ENCODE results near the gene SYN1.

The SYN1 gene

GRCh38 chrX:47613082-47613481, 6.6 kb downstream of the SYN1 start:
- no peak overlapping the region for H4K8ac ChIP-seq (ENCODE audit: low read length)
- no peak overlapping the region for H3K4me2 ChIP-seq (ENCODE audit: low read length, poor library complexity, severe bottlenecking)
- H3K4me3 ChIP-seq (ENCODE audit: insufficient read depth in 1 of 2, low read depth in 1 of 2, low read length in 2 of 2): no peak overlapping the region
- H3K18ac ChIP-seq (ENCODE audit: low read depth in 1 of 2, low read length in 2 of 2): no peak overlapping the region
- H2BK120ac ChIP-seq (ENCODE audit: low read depth, low read length): no peak overlapping the region
- no peak overlapping the region for H3K23ac ChIP-seq (ENCODE audit: low read length in 2 of 2)
- no peak overlapping the region for H2BK15ac ChIP-seq (ENCODE audit: low read depth, poor library complexity, severe bottlenecking)
- H3K9me3 ChIP-seq (ENCODE audit: control insufficient read depth, low read length): peaks cover 25% of the 10 kb centered on the region
- peaks cover 10 to 78% of the 10 kb centered on the region in 2 experiments for H3K27me3 ChIP-seq (ENCODE audit: control insufficient read depth in 1 of 2, insufficient read depth in 1 of 2, low read length in 2 of 2)
- no peaks in the 10 kb centered on the region for H3K4me1 ChIP-seq (ENCODE audit: control insufficient read depth, insufficient read depth, low read depth, low read length)
- H3K9ac ChIP-seq (ENCODE audit: low read length): no peak overlapping the region
- no peak overlapping the region for H3K27ac ChIP-seq (ENCODE audit: low read length, poor library complexity, severe bottlenecking)
- WGBS: 92% methylated on average over 8 of the region's 8 CpGs
- H3K4ac ChIP-seq (ENCODE audit: low read depth in 1 of 2, low read length in 2 of 2): no peak overlapping the region
- H2BK5ac ChIP-seq (ENCODE audit: low read depth, low read length, poor library complexity, severe bottlenecking): no peak overlapping the region
- no peak overlapping the region for H2BK12ac ChIP-seq (ENCODE audit: low read length in 2 of 2)
- no peak for DNase-seq
- no peaks in the 10 kb centered on the region for H3K36me3 ChIP-seq (ENCODE audit: control insufficient read depth in 1 of 2, insufficient read depth in 2 of 2, low read depth in 1 of 2, low read length in 2 of 2)
- H3K79me1 ChIP-seq (replicated peaks; ENCODE audit: low read length, poor library complexity, severe bottlenecking): no peaks in the 10 kb centered on the region
- H2AK5ac ChIP-seq (ENCODE audit: low read length, severe bottlenecking): no peak overlapping the region
- no peak overlapping the region for H2AFZ ChIP-seq (ENCODE audit: low read depth, low read length)
- H4K91ac ChIP-seq (ENCODE audit: low read length): no peak overlapping the region
- no peak overlapping the region for H3K14ac ChIP-seq (ENCODE audit: low read length in 2 of 2)

GRCh38 chrX:47612418-47612817, 7.2 kb downstream of the SYN1 start:
- Histone ChIP-seq H3K9ac (ENCODE audit: low read length) (no peak overlapping the region), H3K23ac (ENCODE audit: low read length in 2 of 2) (no peak overlapping the region), H3K79me1 (replicated peaks; ENCODE audit: low read length, poor library complexity, severe bottlenecking) (no peaks in the 10 kb centered on the region), H2BK5ac (ENCODE audit: low read depth, low read length, poor library complexity, severe bottlenecking) (no peak overlapping the region), H3K27ac (ENCODE audit: low read length, poor library complexity, severe bottlenecking) (no peak overlapping the region), H2BK15ac (ENCODE audit: low read depth, poor library complexity, severe bottlenecking) (no peak overlapping the region), H3K4me1 (ENCODE audit: control insufficient read depth, insufficient read depth, low read depth, low read length) (no peaks in the 10 kb centered on the region), H3K27me3 (ENCODE audit: control insufficient read depth in 1 of 2, insufficient read depth in 1 of 2, low read length in 2 of 2) (peaks cover 3 to 74% of the 10 kb centered on the region in 2 experiments), H4K8ac (ENCODE audit: low read length) (no peak overlapping the region), H2BK12ac (ENCODE audit: low read length in 2 of 2) (no peak overlapping the region), H2AFZ (ENCODE audit: low read depth, low read length) (no peak overlapping the region), H3K18ac (ENCODE audit: low read depth in 1 of 2, low read length in 2 of 2) (no peak overlapping the region), H3K4me2 (ENCODE audit: low read length, poor library complexity, severe bottlenecking) (no peak overlapping the region), H2AK5ac (ENCODE audit: low read length, severe bottlenecking) (no peak overlapping the region), H3K36me3 (ENCODE audit: control insufficient read depth in 1 of 2, insufficient read depth in 2 of 2, low read depth in 1 of 2, low read length in 2 of 2) (no peaks in the 10 kb centered on the region), H4K91ac (ENCODE audit: low read length) (no peak overlapping the region), H2BK120ac (ENCODE audit: low read depth, low read length) (no peak overlapping the region), H3K14ac (ENCODE audit: low read length in 2 of 2) (no peak overlapping the region), H3K4me3 (ENCODE audit: insufficient read depth in 1 of 2, low read depth in 1 of 2, low read length in 2 of 2) (no peak overlapping the region), H3K9me3 (ENCODE audit: control insufficient read depth, low read length) (peaks cover 25% of the 10 kb centered on the region), H3K4ac (ENCODE audit: low read depth in 1 of 2, low read length in 2 of 2) (no peak overlapping the region)
- DNase-seq: no peak

DNA sequence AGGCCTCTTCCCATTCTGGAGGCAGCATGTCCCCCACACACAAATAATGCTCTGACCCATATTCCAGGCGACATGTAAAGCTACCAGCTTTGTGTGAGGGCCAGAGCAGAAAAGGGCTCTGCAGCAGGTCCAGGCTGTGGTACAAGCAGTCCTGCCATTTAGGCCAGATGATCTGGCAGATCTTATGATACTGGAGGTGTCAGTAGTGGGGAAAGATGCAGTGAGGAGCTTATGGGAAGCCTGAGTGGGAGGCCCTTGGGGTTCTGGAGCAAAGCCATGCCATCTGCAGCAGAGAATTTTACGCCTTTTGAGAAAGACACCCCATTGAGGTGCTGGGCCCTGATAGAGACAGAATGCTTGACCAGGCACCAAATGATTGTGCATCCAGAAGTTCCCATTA, 7.7 kb downstream of the SYN1 start:
- Histone ChIP-seq H3K14ac (ENCODE audit: low read length in 2 of 2) (no peak overlapping the region), H3K4me3 (ENCODE audit: insufficient read depth in 1 of 2, low read depth in 1 of 2, low read length in 2 of 2) (no peak overlapping the region), H3K9me3 (ENCODE audit: control insufficient read depth, low read length) (peaks cover 25% of the 10 kb centered on the region), H2BK5ac (ENCODE audit: low read depth, low read length, poor library complexity, severe bottlenecking) (no peak overlapping the region), H3K18ac (ENCODE audit: low read depth in 1 of 2, low read length in 2 of 2) (no peak overlapping the region), H2AFZ (ENCODE audit: low read depth, low read length) (no peak overlapping the region), H3K27ac (ENCODE audit: low read length, poor library complexity, severe bottlenecking) (no peak overlapping the region), H3K36me3 (ENCODE audit: control insufficient read depth in 1 of 2, insufficient read depth in 2 of 2, low read depth in 1 of 2, low read length in 2 of 2) (no peaks in the 10 kb centered on the region), H3K4me2 (ENCODE audit: low read length, poor library complexity, severe bottlenecking) (no peak overlapping the region), H4K8ac (ENCODE audit: low read length) (no peak overlapping the region), H2BK15ac (ENCODE audit: low read depth, poor library complexity, severe bottlenecking) (no peak overlapping the region), H3K4me1 (ENCODE audit: control insufficient read depth, insufficient read depth, low read depth, low read length) (no peaks in the 10 kb centered on the region), H3K9ac (ENCODE audit: low read length) (no peak overlapping the region), H3K4ac (ENCODE audit: low read depth in 1 of 2, low read length in 2 of 2) (no peak overlapping the region), H2BK12ac (ENCODE audit: low read length in 2 of 2) (no peak overlapping the region), H4K91ac (ENCODE audit: low read length) (no peak overlapping the region), H3K23ac (ENCODE audit: low read length in 2 of 2) (no peak overlapping the region), H2AK5ac (ENCODE audit: low read length, severe bottlenecking) (no peak overlapping the region), H3K27me3 (ENCODE audit: control insufficient read depth in 1 of 2, insufficient read depth in 1 of 2, low read length in 2 of 2) (peaks cover 3 to 73% of the 10 kb centered on the region in 2 experiments), H3K79me1 (replicated peaks; ENCODE audit: low read length, poor library complexity, severe bottlenecking) (no peaks in the 10 kb centered on the region), H2BK120ac (ENCODE audit: low read depth, low read length) (no peak overlapping the region)
- 86% methylated on average over 2 of the region's 2 CpGs for WGBS
- no peak for DNase-seq

GRCh38 chrX:47611489-47611888, 8.2 kb downstream of the SYN1 start:
- Histone ChIP-seq H2BK12ac (ENCODE audit: low read length in 2 of 2) (no peak overlapping the region), H3K4me1 (ENCODE audit: control insufficient read depth, insufficient read depth, low read depth, low read length) (no peaks in the 10 kb centered on the region), H2BK15ac (ENCODE audit: low read depth, poor library complexity, severe bottlenecking) (no peak overlapping the region), H4K91ac (ENCODE audit: low read length) (no peak overlapping the region), H3K27ac (ENCODE audit: low read length, poor library complexity, severe bottlenecking) (no peak overlapping the region), H3K79me1 (replicated peaks; ENCODE audit: low read length, poor library complexity, severe bottlenecking) (no peaks in the 10 kb centered on the region), H2BK120ac (ENCODE audit: low read depth, low read length) (no peak overlapping the region), H3K14ac (ENCODE audit: low read length in 2 of 2) (no peak overlapping the region), H3K27me3 (ENCODE audit: control insufficient read depth in 1 of 2, insufficient read depth in 1 of 2, low read length in 2 of 2) (peaks cover 3 to 72% of the 10 kb centered on the region in 2 experiments), H3K23ac (ENCODE audit: low read length in 2 of 2) (no peak overlapping the region), H2AFZ (ENCODE audit: low read depth, low read length) (no peak overlapping the region), H3K4me3 (ENCODE audit: insufficient read depth in 1 of 2, low read depth in 1 of 2, low read length in 2 of 2) (no peak overlapping the region), H2BK5ac (ENCODE audit: low read depth, low read length, poor library complexity, severe bottlenecking) (no peak overlapping the region), H3K9ac (ENCODE audit: low read length) (no peak overlapping the region), H3K36me3 (ENCODE audit: control insufficient read depth in 1 of 2, insufficient read depth in 2 of 2, low read depth in 1 of 2, low read length in 2 of 2) (no peaks in the 10 kb centered on the region), H2AK5ac (ENCODE audit: low read length, severe bottlenecking) (no peak overlapping the region), H3K9me3 (ENCODE audit: control insufficient read depth, low read length) (peaks cover 25% of the 10 kb centered on the region), H3K18ac (ENCODE audit: low read depth in 1 of 2, low read length in 2 of 2) (no peak overlapping the region), H4K8ac (ENCODE audit: low read length) (no peak overlapping the region), H3K4me2 (ENCODE audit: low read length, poor library complexity, severe bottlenecking) (no peak overlapping the region), H3K4ac (ENCODE audit: low read depth in 1 of 2, low read length in 2 of 2) (no peak overlapping the region)
- DNase-seq: no peak
- 96% methylated on average over 2 of the region's 2 CpGs for WGBS

All from mesenchymal stem cell (in vitro differentiated cells and primary cell).